KOPT-K1 (cell line): Measurements from ENCODE around the gene TMEM132A.

Experiments used
- H3K27ac ChIP-seq: fragments of 200-600 bp; sonication (generic); 2 replicates; pipeline ENCODE4 v1.5.1; 2016; ENCODE audit warnings: antibody characterized with exemption, mild to moderate bottlenecking, low read depth, low read length; ENCODE audit not compliant: poor library complexity, severe bottlenecking
- H3K36me3 ChIP-seq: fragments of 200-600 bp; sonication (generic); 2 replicates; pipeline ENCODE4 v1.5.1; 2017; ENCODE audit warnings: antibody characterized with exemption, mild to moderate bottlenecking, low read length, moderate library complexity; ENCODE audit not compliant: insufficient read depth
- H3K9me3 ChIP-seq: fragments of 200-600 bp; sonication (generic); 2 replicates; pipeline ENCODE4 v1.5.1; 2017; ENCODE audit warnings: antibody characterized with exemption, low read length, mild to moderate bottlenecking; ENCODE audit not compliant: insufficient read depth, poor library complexity, severe bottlenecking

The TMEM132A gene

DNA sequence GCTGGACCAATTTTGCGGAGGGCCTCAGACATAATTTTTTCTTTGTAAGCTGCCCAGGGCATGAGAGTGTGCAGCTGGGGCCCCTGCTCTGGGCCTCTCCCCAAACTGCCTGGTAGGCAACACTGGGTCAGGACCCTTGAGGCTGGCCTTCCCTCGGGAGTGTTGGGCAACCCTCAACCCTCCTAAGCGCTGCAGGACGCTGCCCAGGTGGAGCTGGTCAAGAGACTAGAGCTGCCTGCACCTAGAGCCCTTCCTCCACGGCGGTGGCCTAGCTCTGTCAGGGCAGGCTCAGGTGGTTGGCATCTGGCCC lies 505 bp upstream of the TMEM132A start:
- H3K27ac ChIP-seq = no peak overlapping the region
- H3K9me3 ChIP-seq = no peaks in the 10 kb centered on the region
- peaks cover 49% of the 10 kb centered on the region for H3K36me3 ChIP-seq

DNA sequence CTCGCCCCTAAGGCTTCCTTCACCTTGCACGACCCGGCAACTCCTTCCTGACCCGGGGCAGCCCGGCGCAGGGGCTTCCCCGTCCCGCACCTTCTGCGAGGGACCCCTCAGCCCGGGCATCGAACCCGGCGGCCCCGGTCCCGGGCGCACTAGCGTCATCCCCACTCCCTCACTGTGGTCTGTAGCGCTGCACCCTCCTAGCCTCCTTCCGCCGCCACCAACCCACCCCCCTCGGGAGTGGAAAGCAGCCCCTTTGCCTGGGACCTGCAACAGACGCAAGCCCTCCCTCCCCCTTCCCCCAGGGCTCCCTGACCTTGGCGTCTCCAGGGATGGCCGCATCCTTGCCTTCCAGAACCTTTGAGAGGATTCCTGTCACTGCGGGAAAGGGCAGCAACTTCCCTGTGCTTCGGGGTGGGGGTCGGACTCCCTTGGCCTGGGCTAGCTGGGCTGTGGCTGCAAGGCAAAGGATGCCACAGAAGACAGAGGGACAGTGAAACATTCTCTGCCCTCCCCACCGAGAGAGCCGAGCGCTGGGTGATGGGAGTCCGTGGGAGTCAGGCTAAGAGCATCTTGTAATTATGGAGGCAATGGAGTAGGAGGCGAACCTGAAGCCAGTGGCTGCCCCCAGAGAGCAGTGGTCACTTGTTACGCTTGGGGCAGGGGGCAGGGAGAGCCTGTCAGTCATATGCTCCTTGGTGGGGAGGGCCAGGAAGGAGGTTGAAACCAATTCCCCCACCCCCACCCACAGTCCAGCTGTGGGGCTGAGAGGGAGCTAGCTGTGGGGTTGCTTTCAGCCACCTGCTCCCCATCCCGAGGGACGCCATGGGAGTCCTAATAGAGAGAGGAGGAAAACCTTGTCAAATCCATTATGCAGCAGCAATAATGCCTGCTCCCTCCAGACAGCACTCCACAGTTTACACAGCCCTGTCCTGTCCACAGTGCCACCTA lies 920 bp downstream of the TMEM132A start:
- no peaks in the 10 kb centered on the region for H3K9me3 ChIP-seq
- H3K36me3 ChIP-seq = peaks cover 35% of the 10 kb centered on the region
- no peak overlapping the region for H3K27ac ChIP-seq

- no peak overlapping the region for H3K27ac ChIP-seq
- no peaks in the 10 kb centered on the region for H3K9me3 ChIP-seq
- H3K36me3 ChIP-seq = peaks cover 28% of the 10 kb centered on the region
Observed at GRCh38 chr11:60925868-60926267, 1.6 kb downstream of the TMEM132A start.

DNA sequence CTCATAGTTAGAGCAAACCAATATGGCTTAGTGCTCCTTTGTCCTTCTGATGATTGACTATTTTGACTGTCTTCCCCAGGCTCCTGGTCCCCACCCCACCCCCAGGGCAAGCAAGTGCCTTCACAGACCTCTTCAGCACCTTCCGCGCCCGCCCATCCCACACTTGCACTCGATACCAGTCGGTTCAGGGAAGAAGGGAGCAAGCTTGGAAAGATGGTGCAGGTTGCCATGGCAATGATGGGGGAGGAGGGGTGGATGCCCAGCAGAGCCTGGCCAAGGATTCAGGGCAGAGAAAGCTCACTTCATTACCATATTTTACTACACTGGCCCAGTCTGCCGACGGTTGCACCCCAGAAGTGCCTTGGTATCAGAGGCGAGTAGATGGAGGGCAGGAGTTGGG lies 2.2 kb downstream of the TMEM132A start:
- no peaks in the 10 kb centered on the region for H3K9me3 ChIP-seq
- H3K36me3 ChIP-seq = peaks cover 22% of the 10 kb centered on the region
- no peak overlapping the region for H3K27ac ChIP-seq

DNA sequence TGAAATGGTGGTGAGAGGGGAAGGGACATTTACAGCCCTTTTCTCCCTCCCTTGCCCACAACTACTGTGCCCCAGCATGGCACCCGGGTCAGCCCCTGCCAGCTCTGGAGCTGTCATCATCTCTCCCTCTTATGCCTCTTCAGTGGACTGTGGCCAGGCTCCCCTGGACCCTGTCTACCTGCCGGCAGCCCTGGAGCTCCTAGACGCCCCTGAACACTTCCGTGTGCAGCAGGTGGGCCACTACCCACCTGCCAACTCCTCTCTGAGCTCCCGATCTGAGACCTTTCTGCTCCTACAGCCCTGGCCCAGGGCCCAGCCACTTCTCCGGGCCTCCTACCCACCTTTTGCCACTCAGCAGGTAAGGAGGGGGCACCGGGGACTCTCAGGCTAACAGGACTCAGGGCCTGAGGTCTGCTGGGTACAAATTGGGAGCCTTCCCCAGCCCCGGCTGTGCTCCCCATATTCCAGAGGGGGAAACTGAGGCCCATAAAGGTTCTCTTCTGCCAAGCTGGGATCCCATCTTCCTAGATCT lies 2.9 kb downstream of the TMEM132A start:
- Histone ChIP-seq H3K36me3 (peaks cover 16% of the 10 kb centered on the region), H3K9me3 (no peaks in the 10 kb centered on the region), H3K27ac (no peak overlapping the region)

GRCh38 chr11:60927600-60927999 lies 3.3 kb downstream of the TMEM132A start:
- no peak overlapping the region for H3K27ac ChIP-seq
- H3K36me3 ChIP-seq = peaks cover 11% of the 10 kb centered on the region
- no peaks in the 10 kb centered on the region for H3K9me3 ChIP-seq

GRCh38 chr11:60928563-60929001 lies 4.3 kb downstream of the TMEM132A start:
- no peaks in the 10 kb centered on the region for H3K9me3 ChIP-seq
- no peak overlapping the region for H3K27ac ChIP-seq
- peaks cover 1% of the 10 kb centered on the region for H3K36me3 ChIP-seq

DNA sequence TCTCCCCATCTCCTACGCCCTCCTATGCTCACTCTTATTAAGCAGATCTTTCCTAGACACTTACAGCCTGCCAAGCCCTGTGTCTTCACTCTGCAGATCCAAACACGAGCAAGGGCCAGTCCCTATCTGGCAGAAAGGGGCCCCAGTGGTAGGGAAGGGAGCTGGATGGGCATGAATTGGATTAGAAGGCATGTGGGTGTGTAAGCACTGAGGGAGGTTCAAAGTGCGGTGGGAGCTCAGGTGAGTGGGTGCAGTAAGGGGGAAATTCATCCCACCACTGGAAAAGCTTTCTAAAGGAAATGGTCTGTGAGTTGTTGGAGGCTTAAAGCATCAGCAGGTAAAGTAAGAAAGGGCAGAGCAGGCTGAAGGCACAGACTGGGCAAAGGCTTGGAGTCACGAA lies 5.5 kb downstream of the TMEM132A start:
- Histone ChIP-seq H3K9me3 (no peaks in the 10 kb centered on the region), H3K27ac (no peak overlapping the region), H3K36me3 (no peaks in the 10 kb centered on the region)

DNA sequence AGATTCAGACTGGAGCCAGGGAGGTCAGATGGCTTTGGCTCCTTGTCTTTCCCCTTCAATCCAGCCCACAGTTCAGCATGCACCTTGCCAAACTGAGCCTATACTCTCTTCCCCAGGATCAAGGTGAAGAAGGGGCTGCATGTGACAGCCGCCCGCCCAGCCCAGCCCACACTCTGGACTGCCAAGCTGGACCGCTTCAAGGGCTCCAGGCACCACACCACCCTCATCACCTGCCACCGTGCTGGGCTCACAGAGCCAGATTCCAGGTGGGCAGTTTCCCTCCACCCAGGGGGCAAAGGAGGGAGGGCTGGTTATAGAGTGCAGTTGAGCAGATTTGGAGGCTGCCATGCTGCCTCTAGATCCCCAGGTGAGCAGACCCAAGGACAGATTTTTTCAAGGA lies 6.1 kb downstream of the TMEM132A start:
- Histone ChIP-seq H3K27ac (no peak overlapping the region), H3K9me3 (no peaks in the 10 kb centered on the region), H3K36me3 (no peaks in the 10 kb centered on the region)

- no peak overlapping the region for H3K27ac ChIP-seq
- H3K36me3 ChIP-seq = no peaks in the 10 kb centered on the region
- no peaks in the 10 kb centered on the region for H3K9me3 ChIP-seq
Observed at GRCh38 chr11:60931917-60932316, 7.7 kb downstream of the TMEM132A start.

DNA sequence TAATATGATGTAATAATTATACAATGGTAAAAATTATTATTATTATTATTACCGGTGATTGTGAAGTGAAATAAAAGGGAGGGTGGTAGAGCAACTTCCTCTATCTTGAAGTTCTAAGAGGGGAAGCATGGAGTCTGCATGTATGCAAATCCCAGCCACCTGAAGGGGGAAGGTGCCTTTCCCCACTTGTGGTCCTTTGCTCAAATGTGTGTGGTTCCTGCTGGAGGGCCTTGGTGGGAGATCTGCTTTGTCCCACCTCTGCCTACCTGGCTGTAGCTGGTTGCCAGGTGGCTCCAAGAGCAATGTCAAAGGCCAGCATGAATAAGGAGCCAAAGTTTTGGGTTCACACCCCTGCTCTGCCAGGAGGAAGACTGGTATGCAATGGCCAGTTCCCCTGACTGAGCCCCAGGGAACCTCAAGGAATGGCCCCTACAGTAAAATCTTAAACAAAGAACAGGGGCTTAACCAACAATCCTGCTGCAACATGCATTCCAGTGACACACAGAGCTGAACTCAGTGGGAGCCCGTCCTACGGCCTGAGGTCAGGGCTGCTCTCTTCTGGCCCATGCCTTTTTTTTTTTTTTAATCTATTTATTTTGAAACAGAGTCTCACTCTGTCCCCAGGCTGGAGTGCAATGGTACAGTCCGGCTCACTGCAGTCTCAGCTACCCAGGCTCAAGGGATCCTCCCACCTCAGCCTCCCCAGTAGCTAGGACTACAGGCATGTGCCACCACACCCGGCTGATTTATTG lies 8.5 kb downstream of the TMEM132A start:
- no peaks in the 10 kb centered on the region for H3K9me3 ChIP-seq
- H3K27ac ChIP-seq = no peak overlapping the region
- no peaks in the 10 kb centered on the region for H3K36me3 ChIP-seq

- no peaks in the 10 kb centered on the region for H3K9me3 ChIP-seq
- H3K27ac ChIP-seq = no peak overlapping the region
- H3K36me3 ChIP-seq = no peaks in the 10 kb centered on the region
Observed at GRCh38 chr11:60933416-60934123, 9.3 kb downstream of the TMEM132A start.

GRCh38 chr11:60934124-60934789 lies 10.0 kb downstream of the TMEM132A start:
- no peak overlapping the region for H3K27ac ChIP-seq
- no peaks in the 10 kb centered on the region for H3K36me3 ChIP-seq
- H3K9me3 ChIP-seq = no peaks in the 10 kb centered on the region

DNA sequence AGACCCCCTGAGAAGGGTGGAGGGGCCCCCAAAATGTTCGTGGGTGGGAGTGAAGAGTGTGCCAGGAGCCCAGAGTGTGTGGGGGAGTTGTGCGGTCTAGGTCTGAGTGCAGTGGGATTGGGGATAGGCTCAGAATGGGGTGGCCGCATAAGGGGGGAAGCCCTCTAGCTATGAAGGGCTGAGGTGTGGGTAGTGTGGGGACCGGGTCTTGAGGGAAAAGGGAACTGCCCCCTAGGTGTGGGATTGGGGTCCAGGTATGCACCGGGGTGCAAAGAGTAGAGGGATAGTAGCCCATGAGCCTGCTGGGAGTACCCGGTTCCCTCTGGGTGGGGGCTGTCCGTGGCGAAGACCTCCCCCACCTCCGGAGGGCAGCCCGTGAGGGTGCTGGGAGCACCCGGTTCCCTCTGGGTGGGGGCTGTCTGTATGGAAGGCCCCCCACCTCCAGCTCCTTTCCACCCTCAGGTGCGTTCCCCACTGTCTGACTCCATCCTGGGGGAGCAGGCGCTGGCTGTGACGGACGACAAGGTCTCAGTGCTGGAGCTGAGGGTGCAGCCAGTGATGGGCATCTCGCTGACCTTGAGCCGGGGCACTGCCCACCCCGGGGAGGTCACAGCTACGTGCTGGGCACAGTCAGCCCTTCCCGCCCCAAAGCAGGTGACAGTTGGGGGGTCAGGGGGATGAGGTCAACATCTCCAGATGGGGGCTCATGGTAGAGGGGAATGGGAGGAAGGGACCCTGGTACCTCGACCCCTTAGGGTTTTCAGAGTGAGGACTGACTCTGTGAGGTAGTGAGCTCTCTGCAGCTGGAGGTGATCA lies 10.7 kb downstream of the TMEM132A start:
- Histone ChIP-seq H3K36me3 (no peaks in the 10 kb centered on the region), H3K9me3 (no peaks in the 10 kb centered on the region), H3K27ac (no peak overlapping the region)
